Upper lobe of left lung (tissue), 6 donors: ENCODE data around the gene MRPL38. TPM values are rescaled to one million over a fixed set of nuclear protein-coding genes. Genes with fewer than 3 reads are reported as not detected.
"Not testable (repeated sequence)": the region's sequence is repeated elsewhere in the genome, so short reads cannot be mapped to it uniquely, and the experiment has no call there.

Source experiments
- ATAC-seq, 2 donors: fragments of 200-7000 bp; cut with Tn5 transposase; one replicate each; pipeline ENCODE4 v1.9.1; 2022; ENCODE audit warnings: mild to moderate bottlenecking in 2 of 2, moderate library complexity in 2 of 2; ENCODE audit not compliant: low FRiP score in 2 of 2
- DNase-seq, 2 donors: peaks; one replicate each; pipeline ENCODE4 v3.0.0-alpha.2; 2019 to 2020
- H3K27ac ChIP-seq, 4 donors: fragments of 200-600 bp; sonication (generic); one replicate each; pipeline ENCODE4 v1.5.1; 2016 to 2019
- H3K27me3 ChIP-seq, 4 donors: fragments of 200-600 bp; sonication (generic); one replicate each; pipeline ENCODE4 v1.5.1; 2017 to 2019
- H3K36me3 ChIP-seq, 4 donors: fragments of 200-600 bp; sonication (generic); one replicate each; pipeline ENCODE4 v1.5.1; 2016 to 2019
- H3K4me1 ChIP-seq, 4 donors: fragments of 200-600 bp; sonication (generic); one replicate each; pipeline ENCODE4 v1.5.1; 2018 to 2019
- H3K4me3 ChIP-seq, 4 donors: fragments of 200-600 bp; sonication (generic); one replicate each; pipeline ENCODE4 v1.5.1; 2017 to 2019; ENCODE audit warnings: mild to moderate bottlenecking in 2 of 4, moderate library complexity in 1 of 4
- H3K9me3 ChIP-seq, 4 donors: fragments of 200-600 bp; sonication (generic); one replicate each; pipeline ENCODE4 v1.5.1; 2018 to 2019
- EP300 ChIP-seq, 4 donors: sonication (generic); formaldehyde crosslinking; IDR thresholded peaks; one replicate each; pipeline ENCODE4 v1.5.1; 2017; ENCODE audit warnings: antibody characterized with exemption in 4 of 4, control low read depth in 2 of 4
- POLR2A ChIP-seq, 4 donors: fragments of 450-650 bp; IDR thresholded peaks; one replicate each; pipeline ENCODE4 v1.5.1; 2016 to 2017; ENCODE audit warnings: antibody characterized with exemption in 4 of 4, mild to moderate bottlenecking in 2 of 4
- POLR2AphosphoS5 ChIP-seq, 2 donors: sonication (generic); formaldehyde crosslinking; IDR thresholded peaks; one replicate each; pipeline ENCODE4 v1.5.1; 2017; ENCODE audit warnings: antibody characterized with exemption in 2 of 2
- WGBS, 2 donors: methylation state at CpG; one replicate each; pipeline ENCODE4 v1.1.5; 2017 to 2018; 5-methylcytosine and 5-hydroxymethylcytosine counted together
- total RNA-seq, 6 donors: library from RNA; depleted of rRNA in 4 of 6; stranded (reverse); fragments of >200 nt in 4 of 6; gene quantifications; one replicate each; pipeline versions ENCODE4 v1.1.0 to v1.2.1, GENCODE V29; 2016 to 2021
- TF ChIP-seq, protein P1 (sequence below), 6 experiments: fragments of 450-650 bp in 4 of 6; fragments of 200-600 bp in 2 of 6; sonication (generic) in 2 of 6; IDR thresholded peaks; one replicate each; pipeline ENCODE4 v1.5.1; 2016 to 2019; ENCODE audit warnings: antibody characterized with exemption in 6 of 6
- donor health status: DM: no; HTN: no; CAD: no; lungs with moderate emphysema.
- donor health status: DM: no; HTN: yes; CAD: no; lungs with severe emphysema.

MRPL38 gene
- total RNA-seq, 6 donors from 2014 or later = 35.4 to 115 (median 77.0) TPM

DNA sequence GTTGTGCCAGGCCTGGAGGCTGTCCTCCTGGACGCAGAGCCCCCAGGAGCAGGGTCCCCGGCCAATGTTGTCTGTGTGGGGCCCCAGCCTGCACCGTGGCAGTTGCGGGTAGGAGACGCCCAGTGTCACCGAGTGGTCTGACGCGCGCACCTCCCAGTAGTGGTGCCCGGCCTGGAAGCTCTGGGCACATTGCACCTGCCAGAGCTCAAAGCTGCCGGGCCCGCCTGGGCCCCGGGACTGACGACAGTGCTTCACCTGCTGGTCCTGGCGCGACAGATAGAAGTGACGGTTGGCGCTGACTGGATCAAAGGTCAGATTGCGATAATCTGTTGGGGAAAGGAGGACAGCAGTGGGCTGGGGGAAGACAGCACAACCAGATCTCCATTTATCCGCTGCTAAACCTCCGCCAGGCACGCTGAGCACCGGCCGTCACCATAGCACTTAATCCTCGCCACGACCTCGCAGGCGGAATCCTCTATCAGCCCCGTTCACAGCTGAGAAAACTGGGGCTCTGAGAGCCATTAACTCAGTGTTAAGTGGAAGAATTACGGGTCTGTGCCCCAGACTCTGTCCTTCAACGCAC lies 13.6 kb downstream of the MRPL38 start:
- H3K27ac ChIP-seq = no peak overlapping the region
- ATAC-seq = no peak
- no peaks in the 10 kb centered on the region for H3K27me3 ChIP-seq
- H3K4me1 ChIP-seq = peaks cover 14 to 26% (median 17%) of the 10 kb centered on the region in 4 donors
- H3K36me3 ChIP-seq = peaks cover 5 to 40% (median 25%) of the 10 kb centered on the region in 4 donors
- no peaks in the 10 kb centered on the region for H3K9me3 ChIP-seq
- peak in 1 of 2 donors; percentile 73 for DNase-seq
- 94% methylated on average over 17 to 31 of the region's 31 CpGs for WGBS, 2 donors
- no peak overlapping the region for H3K4me3 ChIP-seq
- TF ChIP-seq POLR2A (IDR thresholded peaks at IDR 0.05) (no peak), EP300 (IDR thresholded peaks at IDR 0.05) (no peak), POLR2AphosphoS5 (IDR thresholded peaks at IDR 0.05) (no peak)
- TF ChIP-seq, protein P1, sequence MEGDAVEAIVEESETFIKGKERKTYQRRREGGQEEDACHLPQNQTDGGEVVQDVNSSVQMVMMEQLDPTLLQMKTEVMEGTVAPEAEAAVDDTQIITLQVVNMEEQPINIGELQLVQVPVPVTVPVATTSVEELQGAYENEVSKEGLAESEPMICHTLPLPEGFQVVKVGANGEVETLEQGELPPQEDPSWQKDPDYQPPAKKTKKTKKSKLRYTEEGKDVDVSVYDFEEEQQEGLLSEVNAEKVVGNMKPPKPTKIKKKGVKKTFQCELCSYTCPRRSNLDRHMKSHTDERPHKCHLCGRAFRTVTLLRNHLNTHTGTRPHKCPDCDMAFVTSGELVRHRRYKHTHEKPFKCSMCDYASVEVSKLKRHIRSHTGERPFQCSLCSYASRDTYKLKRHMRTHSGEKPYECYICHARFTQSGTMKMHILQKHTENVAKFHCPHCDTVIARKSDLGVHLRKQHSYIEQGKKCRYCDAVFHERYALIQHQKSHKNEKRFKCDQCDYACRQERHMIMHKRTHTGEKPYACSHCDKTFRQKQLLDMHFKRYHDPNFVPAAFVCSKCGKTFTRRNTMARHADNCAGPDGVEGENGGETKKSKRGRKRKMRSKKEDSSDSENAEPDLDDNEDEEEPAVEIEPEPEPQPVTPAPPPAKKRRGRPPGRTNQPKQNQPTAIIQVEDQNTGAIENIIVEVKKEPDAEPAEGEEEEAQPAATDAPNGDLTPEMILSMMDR (IDR thresholded peaks at IDR 0.05) = no peak

DNA sequence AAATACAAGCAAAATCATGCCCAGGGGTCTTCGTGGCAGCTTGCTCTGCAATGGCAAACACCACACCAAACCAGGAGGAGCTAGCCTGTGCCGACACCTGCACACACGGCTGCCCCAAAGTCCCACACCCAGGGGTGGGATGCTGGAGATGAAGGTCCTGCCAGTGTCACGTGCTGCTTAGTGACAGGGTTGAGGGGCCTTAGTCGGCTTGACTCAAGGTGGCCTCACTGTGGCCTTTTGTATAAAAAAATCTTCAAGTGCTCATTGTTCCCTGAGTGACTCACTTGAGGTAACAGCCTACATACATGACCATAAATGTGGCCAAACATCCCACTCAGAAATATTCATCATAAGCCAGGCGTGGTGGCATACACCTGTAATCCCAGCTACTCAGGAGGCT lies 15.2 kb downstream of the MRPL38 start:
- Histone ChIP-seq H3K4me3 (no peak overlapping the region), H3K27me3 (no peaks in the 10 kb centered on the region), H3K36me3 (peaks cover 5 to 40% (median 25%) of the 10 kb centered on the region in 4 donors), H3K4me1 (peaks cover 0 to 9% (median 3%) of the 10 kb centered on the region in 4 donors), H3K9me3 (no peaks in the 10 kb centered on the region), H3K27ac (no peak overlapping the region)
- ATAC-seq (no peak), DNase-seq (peak in 1 of 2 donors; percentile 31)
- TF ChIP-seq POLR2A (IDR thresholded peaks at IDR 0.05) (no peak), POLR2AphosphoS5 (IDR thresholded peaks at IDR 0.05) (no peak), EP300 (IDR thresholded peaks at IDR 0.05) (no peak)
- TF ChIP-seq, protein P1 (IDR thresholded peaks at IDR 0.05) = no peak
- 81 to 96% methylated on average over 5 to 6 of the region's 6 CpGs for WGBS, 2 donors

DNA sequence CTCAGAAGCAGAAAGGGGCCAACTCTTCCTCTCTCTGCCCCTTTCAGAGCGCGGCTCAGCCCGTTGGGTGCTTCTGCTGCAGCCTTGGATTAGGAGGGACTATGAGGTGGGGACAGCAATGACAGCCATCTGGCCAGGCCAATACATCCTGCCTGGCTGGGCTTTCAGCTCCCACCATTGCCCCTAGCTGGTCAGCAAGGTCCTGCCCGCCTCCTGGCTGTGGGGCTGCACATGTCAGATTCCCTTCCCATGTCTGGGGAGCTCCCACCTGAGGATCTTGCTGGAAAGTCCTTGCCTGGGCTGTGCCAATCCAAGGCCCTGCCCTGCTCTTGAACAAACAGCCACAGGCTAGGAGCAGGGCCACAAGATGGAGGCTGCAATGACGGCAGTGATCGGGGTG lies 16.2 kb downstream of the MRPL38 start:
- ATAC-seq (no peak), DNase-seq (peak in 1 of 2 donors; percentile 22)
- Histone ChIP-seq H3K36me3 (peaks cover 5 to 40% (median 25%) of the 10 kb centered on the region in 4 donors), H3K27me3 (no peaks in the 10 kb centered on the region), H3K4me3 (no peak overlapping the region), H3K4me1 (no peaks in the 10 kb centered on the region), H3K27ac (no peak overlapping the region), H3K9me3 (no peaks in the 10 kb centered on the region)
- TF ChIP-seq, protein P1 (IDR thresholded peaks at IDR 0.05) = no peak
- TF ChIP-seq POLR2AphosphoS5 (IDR thresholded peaks at IDR 0.05) (no peak), POLR2A (IDR thresholded peaks at IDR 0.05) (no peak), EP300 (IDR thresholded peaks at IDR 0.05) (no peak)
- 87 to 95% methylated on average over 6 of the region's 6 CpGs for WGBS, 2 donors

DNA sequence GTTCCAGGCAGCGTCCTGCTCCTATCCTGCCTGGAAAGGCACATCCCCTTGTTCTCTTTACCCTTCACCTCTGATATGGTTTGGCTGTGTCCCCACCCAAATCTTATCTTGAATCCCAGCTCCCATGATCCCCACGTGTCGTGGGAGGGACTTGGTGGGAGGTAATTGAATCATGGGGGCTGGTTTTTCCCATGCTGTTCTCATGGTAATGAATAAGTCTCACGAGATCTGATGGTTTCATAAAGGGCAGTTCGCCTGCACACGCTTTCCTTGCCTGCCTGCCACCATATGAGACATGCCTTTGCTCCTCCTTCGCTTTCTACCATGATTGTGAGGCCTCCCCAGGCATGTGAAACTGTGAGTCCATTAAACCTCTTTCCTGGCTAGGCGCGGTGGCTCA lies 18.8 kb downstream of the MRPL38 start:
- not testable (repeated sequence) for H3K27me3 ChIP-seq, H3K4me3 ChIP-seq, DNase-seq, H3K9me3 ChIP-seq, H3K27ac ChIP-seq, ATAC-seq
- Histone ChIP-seq H3K4me1 (peaks cover 0 to 10% (median 2%) of the 10 kb centered on the region in 4 donors), H3K36me3 (peaks cover 4 to 17% (median 11%) of the 10 kb centered on the region in 4 donors)
- 88 to 92% methylated on average over 9 of the region's 9 CpGs for WGBS, 2 donors

DNA sequence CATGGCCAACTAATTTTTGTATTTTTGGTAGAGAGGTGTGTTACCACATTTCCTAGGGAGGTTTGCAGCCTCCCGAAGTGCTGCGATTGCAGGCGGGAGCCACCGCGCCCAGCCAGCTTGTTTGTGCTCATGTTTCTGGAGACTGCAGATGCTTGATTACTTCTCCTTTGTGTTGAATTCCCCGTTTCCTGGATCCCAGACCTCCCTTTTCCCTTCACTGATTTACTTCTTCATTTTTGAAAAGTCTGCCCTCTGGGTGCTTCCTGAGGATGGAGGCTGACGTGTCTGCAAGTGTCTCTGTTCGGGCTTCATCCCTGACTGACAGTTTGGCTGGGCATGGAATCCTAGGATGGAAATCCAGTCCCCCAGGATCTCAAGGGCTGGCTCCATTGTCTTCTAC lies 19.3 kb downstream of the MRPL38 start:
- Histone ChIP-seq H3K27ac (no peak overlapping the region), H3K36me3 (peaks cover 0 to 13% (median 7%) of the 10 kb centered on the region in 4 donors), H3K9me3 (no peaks in the 10 kb centered on the region), H3K4me3 (no peak overlapping the region), H3K27me3 (no peaks in the 10 kb centered on the region), H3K4me1 (peaks cover 0 to 10% (median 2%) of the 10 kb centered on the region in 4 donors)
- TF ChIP-seq, protein P1 (IDR thresholded peaks at IDR 0.05) = no peak
- no peak for TF ChIP-seq POLR2A (IDR thresholded peaks at IDR 0.05)
- ATAC-seq (no peak), DNase-seq (peak in 1 of 2 donors; percentile 33)
- WGBS, 2 donors = 58 to 64% methylated on average over 8 of the region's 8 CpGs
